Endothelial cell of umbilical vein (primary cell): ENCODE data around the gene TOMM34. TPM values are rescaled to one million over a fixed set of nuclear protein-coding genes. Genes with fewer than 3 reads are reported as not detected.

ENCODE experiments used
- BruUV-seq: library from RNA; stranded (reverse); fragments of 400-500 nt; replicated peaks from 2 replicates; lab custom pipeline; 2021; lab: Mats Ljungman, UMichigan
- CTCF ChIA-PET: fragments of 300-600, 350-600 bp; sonication (Branson Sonifier 250); formaldehyde crosslinking; loops from one replicate; lab custom pipeline; 2021; ENCODE audit warnings: antibody characterized with exemption, inconsistent platforms; lab: Charles Lee
- POLR2A ChIA-PET: fragments of 300-600, 350-600 bp; sonication (Branson Sonifier 250); formaldehyde crosslinking; loops from one replicate; lab custom pipeline; 2021; ENCODE audit warnings: antibody characterized with exemption, inconsistent platforms; lab: Charles Lee
- DNase-seq: peaks from one replicate; pipeline ENCODE4 v3.0.0-alpha.2; 2011; ENCODE audit warnings: low read depth, low spot score
- FAIRE-seq: peaks from 2 replicates; lab custom pipeline; 2011; peaks lifted over from hg19 to GRCh38; lab: Jason Lieb, UNC
- H2AFZ ChIP-seq: 2 replicates; pipeline ENCODE4 v1.6.0; 2012; ENCODE audit warnings: low read depth, low read length, control low read depth, inconsistent platforms
- H3K27ac ChIP-seq: 2 replicates; pipeline ENCODE4 v1.5.1; 2011; ENCODE audit warnings: low read depth, mild to moderate bottlenecking, control low read depth, low read length, moderate library complexity; ENCODE audit not compliant: insufficient read depth
- H3K27me3 ChIP-seq, 2 experiments: 2 replicates each; pipeline versions ENCODE4 v1.6.0 to v1.6.1; 2011; ENCODE audit warnings: low read length in 2 of 2, mixed read lengths in 1 of 2; ENCODE audit not compliant: control insufficient read depth in 2 of 2, insufficient read depth in 2 of 2
- H3K36me3 ChIP-seq, 2 experiments: 2 replicates in 1 of 2; 3 replicates in 1 of 2; pipeline ENCODE4 v1.5.1; 2011; ENCODE audit warnings: low read length in 2 of 2, mild to moderate bottlenecking in 1 of 2, moderate library complexity in 1 of 2; ENCODE audit not compliant: control insufficient read depth in 2 of 2, insufficient read depth in 2 of 2; ENCODE audit errors: extremely low read depth in 1 of 2
- H3K4me1 ChIP-seq: 3 replicates; pipeline ENCODE4 v1.5.1; 2011; ENCODE audit warnings: mild to moderate bottlenecking, low read length; ENCODE audit not compliant: control insufficient read depth, insufficient read depth; ENCODE audit errors: extremely low read depth
- H3K4me2 ChIP-seq: 2 replicates; pipeline ENCODE4 v1.6.1; 2011; ENCODE audit warnings: low read length, control low read depth, mixed read lengths; ENCODE audit not compliant: insufficient read depth
- H3K4me3 ChIP-seq, 3 experiments: fragments of 200-600 bp in 1 of 3; sonication (generic), shearing (Covaris generic) in 1 of 3; replicated peaks in 1 of 3; 2 replicates each; pipeline ENCODE4 v1.5.1; 2011 to 2016; ENCODE audit warnings: control low read depth in 3 of 3, low read length in 3 of 3, mild to moderate bottlenecking in 2 of 3, inconsistent platforms in 1 of 3, low read depth in 1 of 3, moderate library complexity in 1 of 3; ENCODE audit not compliant: insufficient read depth in 1 of 3
- H3K79me2 ChIP-seq: 2 replicates; pipeline ENCODE4 v1.6.0; 2012; ENCODE audit warnings: low read length, inconsistent platforms; ENCODE audit not compliant: control insufficient read depth, insufficient read depth
- H3K9ac ChIP-seq: replicated peaks from 2 replicates; pipeline ENCODE3; 2011; ENCODE audit warnings: low read length, control low read depth; ENCODE audit not compliant: insufficient read depth; ENCODE audit errors: extremely low read depth
- H3K9me1 ChIP-seq: replicated peaks from 3 replicates; pipeline ENCODE4 v1.6.0; 2011; ENCODE audit warnings: mild to moderate bottlenecking, low read length; ENCODE audit not compliant: control insufficient read depth, insufficient read depth; ENCODE audit errors: extremely low read depth
- H3K9me3 ChIP-seq: replicated peaks from 2 replicates; pipeline ENCODE4 v1.5.1; 2012; ENCODE audit warnings: low read length, inconsistent platforms; ENCODE audit not compliant: control insufficient read depth, insufficient read depth
- H4K20me1 ChIP-seq: replicated peaks from 2 replicates; pipeline ENCODE3; 2011; ENCODE audit warnings: mild to moderate bottlenecking, low read length; ENCODE audit not compliant: control insufficient read depth, insufficient read depth; ENCODE audit errors: extremely low read depth
- EZH2 ChIP-seq: IDR thresholded peaks from 2 replicates; pipeline ENCODE4 v1.6.1; 2012; ENCODE audit warnings: borderline replicate concordance, low read depth, mild to moderate bottlenecking, moderate library complexity, low read length, inconsistent platforms; ENCODE audit not compliant: severe bottlenecking
- FOS ChIP-seq: IDR thresholded peaks from 2 replicates; pipeline ENCODE4 v1.6.1; 2011; ENCODE audit warnings: mild to moderate bottlenecking, low read length, moderate library complexity, borderline replicate concordance; ENCODE audit not compliant: insufficient read depth
- JUN ChIP-seq: IDR thresholded peaks from 2 replicates; pipeline ENCODE4 v1.6.1; 2011; ENCODE audit warnings: borderline replicate concordance, low read depth; ENCODE audit not compliant: insufficient read length, insufficient read depth
- MAX ChIP-seq: IDR thresholded peaks from 2 replicates; pipeline ENCODE4 v1.6.1; 2011; ENCODE audit not compliant: insufficient read depth, insufficient read length
- MYC ChIP-seq: IDR thresholded peaks from one replicate; pipeline ENCODE4 v1.6.1; 2011; ENCODE audit warnings: mild to moderate bottlenecking, low read depth, low read length
- POLR2A ChIP-seq: IDR thresholded peaks from 2 replicates; pipeline ENCODE4 v1.6.1; 2012; ENCODE audit warnings: low read depth, mild to moderate bottlenecking, control low read depth, low read length
- POLR2AphosphoS5 ChIP-seq: IDR thresholded peaks from 2 replicates; pipeline ENCODE4 v1.6.1; 2012; ENCODE audit warnings: low read depth, mild to moderate bottlenecking, control low read depth, low read length, moderate library complexity; ENCODE audit not compliant: insufficient read depth
- dilution Hi-C: fragments of 300-500 bp; cut with MboI; formaldehyde crosslinking; loops from one replicate; pipeline ENCODE4 v1.15.0; 2019; ENCODE audit warnings: low sequenced_read_pairs; ENCODE audit not compliant: extremely low pct_ligation_motif_present
- intact Hi-C: fragments of 100-400 bp; cut with micrococcal nuclease; formaldehyde crosslinking; loops from one replicate; pipeline ENCODE4 v1.10.0; 2022
- polyA plus RNA-seq, 4 experiments: library from polyadenylated mRNA; depleted of rRNA in 3 of 4; stranded (reverse) in 3 of 4; unstranded in 1 of 4; fragments of >200 nt; gene quantifications; 2 replicates each; pipeline versions ENCODE4 v1.2.1 to v1.2.3, GENCODE V29; 2011 to 2012; ENCODE audit warnings: missing spikeins in 1 of 4
- total RNA-seq: library from RNA; stranded (reverse); gene quantifications from 2 replicates; pipeline ENCODE4 v1.2.3, GENCODE V29; 2021

Gene TOMM34
- total and polyA plus RNA-seq, 2 donors (not counting 3 experiments of a cell fraction or from before 2014, with no cell fraction given), result 36.3 to 44.2 TPM

- Histone ChIP-seq H3K4me1 (peaks cover 28% of the 10 kb centered on the region), H3K36me3 (peaks cover 16 to 18% of the 10 kb centered on the region in 2 experiments), H2AFZ (peak overlapping the region; percentile 53), H3K9me1 (no peaks in the 10 kb centered on the region), H3K9ac (peak overlapping the region; percentile 71), H3K4me2 (peak overlapping the region; percentile 96), H3K4me3 (peak overlapping the region; percentile 90 to 96 (median 95)), H3K9me3 (no peaks in the 10 kb centered on the region), H3K27me3 (no peaks in the 10 kb centered on the region), H4K20me1 (no peaks in the 10 kb centered on the region), H3K27ac (peak overlapping the region; percentile 68), H3K79me2 (peaks cover 50% of the 10 kb centered on the region)
- intact Hi-C loops, result no loop called here
- ChIA-PET POLR2A (interaction anchor here (0.6 kb wide), 1 partner anchor 385 kb away, joined by 4 read pairs; no protein-coding TSS in a partner anchor), CTCF (interaction anchor here (0.9 to 1.8 kb wide), 6 partner anchors 10 to 332 kb away, joined by 4 to 6 read pairs (median 4); partner anchors contain the start of gene YWHAB)
- peak; percentile 83 for FAIRE-seq
- TSS peak; percentile 73 for BruUV-seq
- peak; percentile 66 for DNase-seq
- TF ChIP-seq MYC (no peak), POLR2A (peak; percentile 39), JUN (peak; percentile 21), POLR2AphosphoS5 (peak; percentile 14), EZH2 (no peak), FOS (peak; percentile 26)
- dilution Hi-C loops, result no loop called here
These were observed 1.0 kb downstream of the TOMM34 start for GRCh38 chr20:44959082-44959637.

GRCh38 chr20:44958276-44958675, 1.9 kb downstream of the TOMM34 start:
- Histone ChIP-seq H3K9me3 (no peaks in the 10 kb centered on the region), H3K79me2 (peaks cover 56% of the 10 kb centered on the region), H3K36me3 (peaks cover 23 to 26% of the 10 kb centered on the region in 2 experiments), H3K9me1 (no peaks in the 10 kb centered on the region), H4K20me1 (no peaks in the 10 kb centered on the region), H3K4me1 (peaks cover 28% of the 10 kb centered on the region), H3K27me3 (no peaks in the 10 kb centered on the region), H3K4me3 (no peak overlapping the region), H3K9ac (no peak overlapping the region), H3K27ac (no peak overlapping the region), H3K4me2 (peak overlapping the region; percentile 96), H2AFZ (no peak overlapping the region)
- ChIA-PET POLR2A (no interaction called here), CTCF (interaction anchor here (1.0 to 1.8 kb wide), 3 partner anchors 9 to 138 kb away, joined by 4 to 5 read pairs (median 4); partner anchors contain the start of gene STK4)
- BruUV-seq, result no TSS peak
- FAIRE-seq (no peak), DNase-seq (no peak)
- dilution Hi-C loops, result no loop called here
- intact Hi-C loops, result no loop called here
- TF ChIP-seq MAX, result no peak
